Medulla oblongata (tissue), 1 donor: ENCODE data around the gene CDK3.
"Not testable (repeated sequence)": the region's sequence is repeated elsewhere in the genome, so short reads cannot be mapped to it uniquely, and the experiment has no call there.

Source experiments
- DNase-seq: peaks from one replicate; pipeline ENCODE4 v3.0.0-alpha.2; 2015; ENCODE audit errors: extremely low spot score

CDK3 gene

GRCh38 chr17:76000755-76001521 lies at the start of gene CDK3:
TSS of gene CDK3 (plus strand) at chr17:76000855. CDS start at chr17:76001426, 571 bp downstream.
- DNase-seq = no peak

GRCh38 chr17:75950855-75951554 lies 49.6 kb upstream of the CDK3 start:
- DNase-seq = no peak

- no peak for DNase-seq
Observed at GRCh38 chr17:75959051-75959838, 41.4 kb upstream of the CDK3 start.

GRCh38 chr17:75959839-75960511 lies 40.7 kb upstream of the CDK3 start:
- no peak for DNase-seq

GRCh38 chr17:75965468-75965867 lies 35.2 kb upstream of the CDK3 start:
- no peak for DNase-seq

- not testable (repeated sequence) for DNase-seq
Observed at GRCh38 chr17:75969044-75969443, 31.6 kb upstream of the CDK3 start.

GRCh38 chr17:75970011-75970523 lies 30.6 kb upstream of the CDK3 start:
- DNase-seq = no peak

GRCh38 chr17:75970626-75971025 lies 30.0 kb upstream of the CDK3 start:
- DNase-seq = no peak

- DNase-seq = not testable (repeated sequence)
Observed at GRCh38 chr17:75975187-75975586, 25.5 kb upstream of the CDK3 start.

- DNase-seq = no peak
Observed at GRCh38 chr17:75975757-75976174, 24.9 kb upstream of the CDK3 start.

- DNase-seq = no peak
Observed at GRCh38 chr17:75976175-75976848, 24.3 kb upstream of the CDK3 start.

- DNase-seq = peak; percentile 98
Observed at GRCh38 chr17:75978938-75979704, 21.5 kb upstream of the CDK3 start, which contains the start of the genes ACOX1 and TEN1. TSS of gene ACOX1 (minus strand) at chr17:75979166. CDS start at chr17:75979073, 93 bp downstream. TSS of gene TEN1 (plus strand) at chr17:75979240. CDS start at chr17:75986193, 6,953 bp downstream.

- DNase-seq = no peak
Observed at GRCh38 chr17:75979705-75980187, 20.9 kb upstream of the CDK3 start.

- no peak for DNase-seq
Observed at GRCh38 chr17:75980188-75981018, 20.3 kb upstream of the CDK3 start.

- no peak for DNase-seq
Observed at GRCh38 chr17:75981019-75981615, 19.5 kb upstream of the CDK3 start.

- no peak for DNase-seq
Observed at GRCh38 chr17:75983501-75984181, 17.0 kb upstream of the CDK3 start.

- DNase-seq = no peak
Observed at GRCh38 chr17:75985986-75986385, 14.7 kb upstream of the CDK3 start.

GRCh38 chr17:75987041-75987440 lies 13.6 kb upstream of the CDK3 start:
- DNase-seq = no peak
